Erythroblast (primary cell): ENCODE data around the gene FBXL7.

Experiments used
- GATA1 ChIP-seq: IDR thresholded peaks from 2 replicates; pipeline ENCODE4 v1.6.1; 2011; ENCODE audit warnings: low read depth, mild to moderate bottlenecking, control low read depth, low read length, moderate library complexity
- POLR2A ChIP-seq: IDR thresholded peaks from 2 replicates; pipeline ENCODE4 v1.6.1; 2011; ENCODE audit warnings: mild to moderate bottlenecking, low read length

- TF ChIP-seq POLR2A (no peak), GATA1 (no peak)
Observed at GRCh38 chr5:15968993-15969392, 469.0 kb downstream of the FBXL7 start.
